GM21576 (cell line): ENCODE measurements around the gene FOXS1.
"Not testable (repeated sequence)": the region's sequence is repeated elsewhere in the genome, so short reads cannot be mapped to it uniquely, and the experiment has no call there.

Experiments
- ATAC-seq: cut with Tn5 transposase; IDR thresholded peaks from one replicate; pipeline ENCODE4 v1.9.1; 2021; ENCODE audit warnings: mild to moderate bottlenecking, moderate library complexity; ENCODE audit not compliant: unreplicated experiment

FOXS1 gene

GRCh38 chr20:31824125-31824485, 21.3 kb downstream of the FOXS1 start:
- ATAC-seq, result no peak

- no peak for ATAC-seq
Measured at GRCh38 chr20:31823360-31824124, 21.9 kb downstream of the FOXS1 start.

GRCh38 chr20:31822421-31823330, 22.7 kb downstream of the FOXS1 start:
- ATAC-seq, result no peak

- no peak for ATAC-seq
Measured at GRCh38 chr20:31821427-31821826, 24.0 kb downstream of the FOXS1 start.

- no peak for ATAC-seq
Measured at GRCh38 chr20:31820228-31820627, 25.2 kb downstream of the FOXS1 start.

GRCh38 chr20:31819083-31819784, 26.2 kb downstream of the FOXS1 start, which contains the start of gene MYLK2:
TSS of gene MYLK2 (plus strand) at chr20:31819356. CDS start at chr20:31819581, 225 bp downstream.
- ATAC-seq, result no peak

- no peak for ATAC-seq
Measured at GRCh38 chr20:31818376-31818908, 27.0 kb downstream of the FOXS1 start.

GRCh38 chr20:31817461-31817860, 27.9 kb downstream of the FOXS1 start:
- ATAC-seq, result no peak

- no peak for ATAC-seq
Measured at GRCh38 chr20:31816221-31816620, 29.2 kb downstream of the FOXS1 start.

GRCh38 chr20:31815408-31816188, 29.8 kb downstream of the FOXS1 start:
- ATAC-seq, result no peak

GRCh38 chr20:31814142-31814541, 31.3 kb downstream of the FOXS1 start:
- ATAC-seq, result not testable (repeated sequence)

GRCh38 chr20:31813611-31814010, 31.8 kb downstream of the FOXS1 start:
- ATAC-seq, result no peak

- no peak for ATAC-seq
Measured at GRCh38 chr20:31811796-31812728, 33.3 kb downstream of the FOXS1 start.

- ATAC-seq, result no peak
Measured at GRCh38 chr20:31811198-31811597, 34.2 kb downstream of the FOXS1 start.

- no peak for ATAC-seq
Measured at GRCh38 chr20:31809661-31810060, 35.7 kb downstream of the FOXS1 start.

- no peak for ATAC-seq
Measured at GRCh38 chr20:31808481-31808880, 36.9 kb downstream of the FOXS1 start.

- ATAC-seq, result no peak
Measured at GRCh38 chr20:31806564-31807355, 38.6 kb downstream of the FOXS1 start.

- no peak for ATAC-seq
Measured at GRCh38 chr20:31803552-31804291, 41.7 kb downstream of the FOXS1 start.
